Ascending aorta (tissue), 2 donors: ENCODE data around the gene WNT8B. TPM values are rescaled to one million over a fixed set of nuclear protein-coding genes. Genes with fewer than 3 reads are reported as not detected.

Source experiments
- DNase-seq, 2 donors: peaks; one replicate each; pipeline ENCODE4 v3.0.0-alpha.2; 2019; ENCODE audit warnings: low spot score in 2 of 2
- H3K27ac ChIP-seq, 2 donors: fragments of 200-600 bp; sonication (generic); one replicate each; pipeline ENCODE4 v1.5.1; 2016 to 2017; ENCODE audit warnings: mild to moderate bottlenecking in 1 of 2
- H3K27me3 ChIP-seq: fragments of 200-600 bp; sonication (generic); one replicate; pipeline ENCODE4 v1.5.1; 2017
- H3K36me3 ChIP-seq, 2 donors: fragments of 200-600 bp; sonication (generic); one replicate each; pipeline ENCODE4 v1.5.1; 2016
- H3K4me1 ChIP-seq, 2 donors: fragments of 200-600 bp; sonication (generic); one replicate each; pipeline ENCODE4 v1.5.1; 2016 to 2017; ENCODE audit warnings: mild to moderate bottlenecking in 1 of 2
- H3K4me3 ChIP-seq, 2 donors: fragments of 200-600 bp; sonication (generic); one replicate each; pipeline ENCODE4 v1.5.1; 2016 to 2017; ENCODE audit warnings: mild to moderate bottlenecking in 1 of 2
- H3K9me3 ChIP-seq, 2 donors: fragments of 200-600 bp; sonication (generic); one replicate each; pipeline ENCODE4 v1.5.1; 2016
- CTCF ChIP-seq, 3 experiments: fragments of 200-600 bp in 2 of 3; fragments of 450-650 bp in 1 of 3; sonication (generic) in 2 of 3; IDR thresholded peaks; one replicate each; pipeline ENCODE4 v1.5.1; 2016 to 2019; ENCODE audit warnings: antibody characterized with exemption in 3 of 3, mild to moderate bottlenecking in 1 of 3, moderate library complexity in 1 of 3
- intact Hi-C: fragments of 100-400 bp; cut with DNase I; formaldehyde crosslinking; loops from one replicate; pipeline ENCODE4 v1.15.1; 2023
- total RNA-seq: library from RNA; depleted of rRNA; stranded (reverse); fragments of >200 nt; gene quantifications from one replicate; pipeline ENCODE4 v1.1.0, GENCODE V29; 2016

WNT8B gene
- total RNA-seq, 1 donor from 2014 or later, result not detected

GRCh38 chr10:100448951-100449350 lies 13.9 kb upstream of the WNT8B start:
- Histone ChIP-seq H3K36me3 (no peaks in the 10 kb centered on the region), H3K9me3 (no peaks in the 10 kb centered on the region), H3K27me3 (no peaks in the 10 kb centered on the region), H3K27ac (no peak overlapping the region), H3K4me1 (no peaks in the 10 kb centered on the region), H3K4me3 (no peak overlapping the region)
- no peak for DNase-seq
- intact Hi-C loops, result no loop called here
- no peak for TF ChIP-seq CTCF (IDR thresholded peaks at IDR 0.05)

DNA sequence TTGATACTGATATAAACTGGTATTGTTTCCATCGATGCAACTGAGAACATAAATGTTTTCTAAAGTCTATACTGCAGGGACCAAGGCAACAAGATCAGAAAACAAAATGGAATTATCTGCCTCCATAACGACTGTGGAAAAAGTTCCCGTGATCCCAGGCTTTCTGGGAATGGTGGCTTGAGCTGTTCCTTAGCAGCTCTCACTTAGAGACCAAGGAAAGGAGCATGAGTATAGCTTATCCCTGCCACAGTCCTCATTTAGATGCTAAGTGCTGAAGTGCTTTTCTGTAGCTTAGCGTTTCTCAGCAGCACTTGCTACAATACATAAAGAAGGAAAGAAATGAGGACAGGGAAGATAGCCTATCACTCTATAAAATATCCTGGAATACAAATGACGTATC lies 5.5 kb downstream of the WNT8B start:
- intact Hi-C loops, result no loop called here
- no peaks in the 10 kb centered on the region for H3K9me3 ChIP-seq
- H3K27me3 ChIP-seq, result no peaks in the 10 kb centered on the region
- DNase-seq, result no peak
- H3K36me3 ChIP-seq, result no peaks in the 10 kb centered on the region
- no peak overlapping the region for H3K27ac ChIP-seq
- no peaks in the 10 kb centered on the region for H3K4me1 ChIP-seq
- no peak for TF ChIP-seq CTCF (IDR thresholded peaks at IDR 0.05)
- H3K4me3 ChIP-seq, result no peak overlapping the region

DNA sequence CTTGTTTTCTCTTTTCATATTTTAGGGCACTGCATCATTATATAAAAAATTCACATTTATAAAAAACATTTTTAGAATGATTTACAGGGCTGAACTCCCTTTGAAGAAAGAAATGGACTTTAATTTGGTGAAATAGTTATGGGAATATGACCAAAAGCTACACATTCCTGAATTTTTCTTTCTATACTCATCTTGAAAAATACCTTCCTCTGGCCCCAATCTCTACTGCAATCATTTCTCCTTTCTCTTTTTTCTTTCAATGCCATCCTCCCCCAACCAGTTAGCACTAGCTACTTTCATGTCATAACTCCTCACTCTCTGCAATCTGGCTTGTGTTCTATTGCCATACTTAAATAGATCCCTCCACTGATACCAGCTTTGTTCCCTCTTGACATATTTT lies 6.2 kb downstream of the WNT8B start:
- H3K36me3 ChIP-seq, result no peaks in the 10 kb centered on the region
- no peaks in the 10 kb centered on the region for H3K27me3 ChIP-seq
- H3K4me1 ChIP-seq, result no peaks in the 10 kb centered on the region
- no peaks in the 10 kb centered on the region for H3K9me3 ChIP-seq
- no peak for TF ChIP-seq CTCF (IDR thresholded peaks at IDR 0.05)
- DNase-seq, result no peak
- intact Hi-C loops, result no loop called here
- H3K4me3 ChIP-seq, result no peak overlapping the region
- no peak overlapping the region for H3K27ac ChIP-seq

GRCh38 chr10:100469756-100470155 lies 6.9 kb downstream of the WNT8B start:
- no peak for DNase-seq
- intact Hi-C loops, result no loop called here
- Histone ChIP-seq H3K9me3 (no peaks in the 10 kb centered on the region), H3K27me3 (no peaks in the 10 kb centered on the region), H3K27ac (no peak overlapping the region), H3K4me1 (no peaks in the 10 kb centered on the region), H3K36me3 (no peaks in the 10 kb centered on the region), H3K4me3 (no peak overlapping the region)
- no peak for TF ChIP-seq CTCF (IDR thresholded peaks at IDR 0.05)

DNA sequence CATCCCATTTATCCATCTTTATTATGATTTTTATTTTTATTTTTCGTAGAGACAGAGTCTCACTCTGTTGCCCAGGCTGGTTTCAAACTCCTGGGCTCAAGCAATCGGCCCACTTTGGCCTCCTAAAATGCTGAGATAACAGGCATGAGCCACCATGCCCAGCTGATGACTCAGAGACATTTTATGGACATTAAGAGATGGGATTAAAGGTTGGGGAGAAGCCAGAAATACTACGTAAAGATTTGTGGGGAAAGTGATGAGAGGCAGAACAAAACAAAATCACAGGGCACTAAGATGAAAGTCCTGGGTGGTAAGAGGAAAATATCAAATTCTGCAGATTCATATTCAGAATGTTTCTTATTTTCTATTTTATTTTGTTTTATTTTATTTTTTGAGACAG lies 7.6 kb downstream of the WNT8B start:
- intact Hi-C loops, result no loop called here
- Histone ChIP-seq H3K27me3 (no peaks in the 10 kb centered on the region), H3K4me1 (no peaks in the 10 kb centered on the region), H3K9me3 (no peaks in the 10 kb centered on the region), H3K4me3 (no peak overlapping the region), H3K36me3 (no peaks in the 10 kb centered on the region), H3K27ac (no peak overlapping the region)
- TF ChIP-seq CTCF (IDR thresholded peaks at IDR 0.05), result no peak
- DNase-seq, result no peak

DNA sequence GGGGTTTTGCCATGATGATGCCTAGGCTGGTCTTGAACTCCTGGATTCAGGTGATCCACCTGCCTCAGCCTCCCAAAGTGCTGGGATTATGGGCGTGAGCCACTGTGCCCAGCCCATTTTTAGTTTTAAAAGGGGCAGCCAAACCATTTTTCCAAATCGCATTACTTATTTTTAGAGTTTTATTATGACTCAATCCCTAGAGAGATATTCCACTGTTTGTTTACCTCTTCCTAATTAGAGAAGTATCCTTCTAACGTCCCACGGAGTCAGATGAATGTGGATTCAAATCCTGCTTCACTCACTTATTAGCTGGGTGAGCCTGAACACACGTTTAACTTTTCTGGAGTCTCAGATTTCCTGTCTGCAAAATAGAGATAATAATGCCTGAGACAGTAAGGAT lies 15.2 kb downstream of the WNT8B start:
- Histone ChIP-seq H3K27ac (no peak overlapping the region), H3K4me1 (peaks cover 0 to 13% of the 10 kb centered on the region in 2 donors), H3K9me3 (no peaks in the 10 kb centered on the region), H3K36me3 (no peaks in the 10 kb centered on the region), H3K4me3 (no peak overlapping the region), H3K27me3 (no peaks in the 10 kb centered on the region)
- no peak for TF ChIP-seq CTCF (IDR thresholded peaks at IDR 0.05)
- intact Hi-C loops, result no loop called here
- DNase-seq, result no peak
